K562 (cell line): ENCODE data around the gene XRCC3. TPM values are rescaled to one million over a fixed set of nuclear protein-coding genes. Genes with fewer than 3 reads are reported as not detected.

Experiments used
- ARID3B ChIP-seq: fragments of 250-450 bp; sonication (Bioruptor Pico); IDR thresholded peaks from 2 replicates; pipeline ENCODE4 v1.4.0; 2020; ENCODE audit warnings: borderline replicate concordance
- ATF6 ChIP-seq: sonication (generic); formaldehyde crosslinking; IDR thresholded peaks from 2 replicates; pipeline ENCODE4 v1.4.0; 2020; ENCODE audit warnings: mild to moderate bottlenecking, missing genetic modification reagents
- C11orf30 ChIP-seq: fragments of 450-650 bp; IDR thresholded peaks from 2 replicates; pipeline ENCODE4 v1.6.1; 2016; ENCODE audit warnings: low read depth, mild to moderate bottlenecking
- CCAR2 ChIP-seq: fragments of 200-400 bp; formaldehyde crosslinking; IDR thresholded peaks from 2 replicates; pipeline ENCODE4 v1.6.1; 2017; ENCODE audit warnings: mild to moderate bottlenecking, low read depth, low read length
- FOXK1 ChIP-seq: sonication (generic); formaldehyde crosslinking; IDR thresholded peaks from 2 replicates; pipeline ENCODE4 v1.8.0; 2022; ENCODE audit warnings: missing genetic modification reagents, mild to moderate bottlenecking, borderline replicate concordance
- GTF2A2 ChIP-seq: IDR thresholded peaks from 2 replicates; pipeline ENCODE4 v1.6.1; 2016; ENCODE audit warnings: mild to moderate bottlenecking, missing genetic modification characterization, missing compliant biosample characterization
- HMGXB4 ChIP-seq: sonication (generic); formaldehyde crosslinking; IDR thresholded peaks from 2 replicates; pipeline ENCODE4 v1.8.1; 2023; ENCODE audit warnings: mild to moderate bottlenecking, missing genetic modification reagents
- IFI16 ChIP-seq: fragments of 250-450 bp; sonication (Bioruptor Pico); IDR thresholded peaks from 2 replicates; pipeline ENCODE4 v2.1.2; 2022; ENCODE audit warnings: mild to moderate bottlenecking, inconsistent platforms
- NELFE ChIP-seq: IDR thresholded peaks from 2 replicates; pipeline ENCODE4 v1.6.1; 2011; ENCODE audit warnings: mild to moderate bottlenecking; ENCODE audit not compliant: insufficient read depth, insufficient read length
- PATZ1 ChIP-seq: fragments of 250-450 bp; sonication (Bioruptor Pico); IDR thresholded peaks from 2 replicates; pipeline ENCODE4 v1.5.0; 2020; ENCODE audit warnings: mild to moderate bottlenecking, borderline replicate concordance
- TCF3 ChIP-seq: sonication (generic); formaldehyde crosslinking; IDR thresholded peaks from 2 replicates; pipeline ENCODE4 v1.4.0; 2020; ENCODE audit warnings: mild to moderate bottlenecking, missing genetic modification reagents
- ZNF232 ChIP-seq: sonication (generic); formaldehyde crosslinking; IDR thresholded peaks from 2 replicates; pipeline ENCODE4 v1.8.0; 2022; ENCODE audit warnings: mild to moderate bottlenecking, missing genetic modification reagents
- ZNF408 ChIP-seq: fragments of 250-450 bp; sonication (Bioruptor Pico); IDR thresholded peaks from 2 replicates; pipeline ENCODE4 v1.4.0; 2020; ENCODE audit warnings: low read depth, mild to moderate bottlenecking, moderate library complexity
- ZNF512 ChIP-seq: IDR thresholded peaks from 2 replicates; pipeline ENCODE4 v1.6.1; 2016; ENCODE audit warnings: missing genetic modification characterization, missing compliant biosample characterization
- ZNF589 ChIP-seq: fragments of 200-800 bp; sonication (Bioruptor generic); IDR thresholded peaks from 2 replicates; pipeline ENCODE4 v1.6.1; 2016; ENCODE audit warnings: low read depth, missing genetic modification characterization, missing compliant biosample characterization
- ZNF655 ChIP-seq: fragments of 250-450 bp; sonication (Bioruptor Pico); IDR thresholded peaks from 2 replicates; pipeline ENCODE4 v1.5.0; 2021
- polyA plus RNA-seq, 8 experiments: library from polyadenylated mRNA; depleted of rRNA in 4 of 8; stranded (reverse) in 5 of 8; unstranded in 3 of 8; fragments of >200 nt; fragmentation: Nextera tagmentation in 2 of 8; fragmentation: Illumina TruSeq in 1 of 8; extraction: Ambion mirVana in 2 of 8; extraction: Trizol in 1 of 8; gene quantifications; 2 replicates each; pipeline versions ENCODE4 v1.2.1 to v1.2.3, GENCODE V29; 2011 to 2014; ENCODE audit warnings: inconsistent platforms in 1 of 8, missing spikeins in 1 of 8
- total RNA-seq, 7 experiments: library from RNA; depleted of rRNA in 6 of 7; stranded (reverse); fragments of >200 nt in 6 of 7; fragmentation: Illumina TruSeq in 2 of 7; extraction: Trizol in 2 of 7; gene quantifications; 2 replicates each; pipeline versions ENCODE4 v1.2.1 to v1.2.3, GENCODE V29; 2011 to 2021; ENCODE audit warnings: low replicate concordance in 1 of 7

Gene XRCC3
- total and polyA plus RNA-seq, 9 of the 15 experiments (the other 6 are each of a cell fraction or from before 2014, with no cell fraction given), result 0.34 to 59.3 (median 30.3) TPM

GRCh38 chr14:103730490-103731035 lies 15.3 kb upstream of the XRCC3 start (continued):
- TF ChIP-seq ARID3B (CRISPR knock-in tag), result no peak
- TF ChIP-seq GTF2A2, result no peak
- TF ChIP-seq FOXK1 (CRISPR knock-in tag), result no peak
- no peak for TF ChIP-seq ZNF232
- TF ChIP-seq IFI16 (CRISPR knock-in tag), result no peak
- TF ChIP-seq ZNF655 (CRISPR knock-in tag), result no peak
- TF ChIP-seq C11orf30, result no peak
- TF ChIP-seq TCF3 (CRISPR knock-in tag), result peak; percentile 94
- TF ChIP-seq HMGXB4, result no peak
- no peak for TF ChIP-seq ZNF512 (tag)
- no peak for TF ChIP-seq ZNF408 (CRISPR knock-in tag)
- TF ChIP-seq ZNF589 (CRISPR knock-in tag), result no peak
- TF ChIP-seq ATF6 (CRISPR knock-in tag), result no peak
- TF ChIP-seq PATZ1 (CRISPR knock-in tag), result no peak
- TF ChIP-seq NELFE, result no peak
- no peak for TF ChIP-seq CCAR2
